Endothelial cell of umbilical vein (primary cell): ENCODE results near the gene PTGES3. TPM values are rescaled to one million over a fixed set of nuclear protein-coding genes. Genes with fewer than 3 reads are reported as not detected.

Experiments used
- BruUV-seq: library from RNA; stranded (reverse); fragments of 400-500 nt; replicated peaks from 2 replicates; lab custom pipeline; 2021; lab: Mats Ljungman, UMichigan
- CTCF ChIA-PET: fragments of 300-600, 350-600 bp; sonication (Branson Sonifier 250); formaldehyde crosslinking; loops from one replicate; lab custom pipeline; 2021; ENCODE audit warnings: antibody characterized with exemption, inconsistent platforms; lab: Charles Lee
- POLR2A ChIA-PET: fragments of 300-600, 350-600 bp; sonication (Branson Sonifier 250); formaldehyde crosslinking; loops from one replicate; lab custom pipeline; 2021; ENCODE audit warnings: antibody characterized with exemption, inconsistent platforms; lab: Charles Lee
- DNase-seq: peaks from one replicate; pipeline ENCODE4 v3.0.0-alpha.2; 2011; ENCODE audit warnings: low read depth, low spot score
- FAIRE-seq: peaks from 2 replicates; lab custom pipeline; 2011; peaks lifted over from hg19 to GRCh38; lab: Jason Lieb, UNC
- H2AFZ ChIP-seq: 2 replicates; pipeline ENCODE4 v1.6.0; 2012; ENCODE audit warnings: low read depth, low read length, control low read depth, inconsistent platforms
- H3K27ac ChIP-seq: 2 replicates; pipeline ENCODE4 v1.5.1; 2011; ENCODE audit warnings: low read depth, mild to moderate bottlenecking, control low read depth, low read length, moderate library complexity; ENCODE audit not compliant: insufficient read depth
- H3K27me3 ChIP-seq, 2 experiments: 2 replicates each; pipeline versions ENCODE4 v1.6.0 to v1.6.1; 2011; ENCODE audit warnings: low read length in 2 of 2, mixed read lengths in 1 of 2; ENCODE audit not compliant: control insufficient read depth in 2 of 2, insufficient read depth in 2 of 2
- H3K36me3 ChIP-seq, 2 experiments: 2 replicates in 1 of 2; 3 replicates in 1 of 2; pipeline ENCODE4 v1.5.1; 2011; ENCODE audit warnings: low read length in 2 of 2, mild to moderate bottlenecking in 1 of 2, moderate library complexity in 1 of 2; ENCODE audit not compliant: control insufficient read depth in 2 of 2, insufficient read depth in 2 of 2; ENCODE audit errors: extremely low read depth in 1 of 2
- H3K4me1 ChIP-seq: 3 replicates; pipeline ENCODE4 v1.5.1; 2011; ENCODE audit warnings: mild to moderate bottlenecking, low read length; ENCODE audit not compliant: control insufficient read depth, insufficient read depth; ENCODE audit errors: extremely low read depth
- H3K4me2 ChIP-seq: 2 replicates; pipeline ENCODE4 v1.6.1; 2011; ENCODE audit warnings: low read length, control low read depth, mixed read lengths; ENCODE audit not compliant: insufficient read depth
- H3K4me3 ChIP-seq, 3 experiments: fragments of 200-600 bp in 1 of 3; sonication (generic), shearing (Covaris generic) in 1 of 3; replicated peaks in 1 of 3; 2 replicates each; pipeline ENCODE4 v1.5.1; 2011 to 2016; ENCODE audit warnings: control low read depth in 3 of 3, low read length in 3 of 3, mild to moderate bottlenecking in 2 of 3, inconsistent platforms in 1 of 3, low read depth in 1 of 3, moderate library complexity in 1 of 3; ENCODE audit not compliant: insufficient read depth in 1 of 3
- H3K79me2 ChIP-seq: 2 replicates; pipeline ENCODE4 v1.6.0; 2012; ENCODE audit warnings: low read length, inconsistent platforms; ENCODE audit not compliant: control insufficient read depth, insufficient read depth
- H3K9ac ChIP-seq: replicated peaks from 2 replicates; pipeline ENCODE3; 2011; ENCODE audit warnings: low read length, control low read depth; ENCODE audit not compliant: insufficient read depth; ENCODE audit errors: extremely low read depth
- H3K9me1 ChIP-seq: replicated peaks from 3 replicates; pipeline ENCODE4 v1.6.0; 2011; ENCODE audit warnings: mild to moderate bottlenecking, low read length; ENCODE audit not compliant: control insufficient read depth, insufficient read depth; ENCODE audit errors: extremely low read depth
- H3K9me3 ChIP-seq: replicated peaks from 2 replicates; pipeline ENCODE4 v1.5.1; 2012; ENCODE audit warnings: low read length, inconsistent platforms; ENCODE audit not compliant: control insufficient read depth, insufficient read depth
- H4K20me1 ChIP-seq: replicated peaks from 2 replicates; pipeline ENCODE3; 2011; ENCODE audit warnings: mild to moderate bottlenecking, low read length; ENCODE audit not compliant: control insufficient read depth, insufficient read depth; ENCODE audit errors: extremely low read depth
- CTCF ChIP-seq, 2 donors: IDR thresholded peaks; 1 replicate in 1 of 2; 2 replicates in 1 of 2; pipeline ENCODE4 v1.5.1; 2011; ENCODE audit warnings: low read length in 2 of 2, mild to moderate bottlenecking in 2 of 2, moderate library complexity in 2 of 2, control low read depth in 1 of 2, inconsistent platforms in 1 of 2, low read depth in 1 of 2; ENCODE audit not compliant: insufficient read depth in 1 of 2; ENCODE audit errors: extremely low read depth in 1 of 2
- EZH2 ChIP-seq: IDR thresholded peaks from 2 replicates; pipeline ENCODE4 v1.6.1; 2012; ENCODE audit warnings: borderline replicate concordance, low read depth, mild to moderate bottlenecking, moderate library complexity, low read length, inconsistent platforms; ENCODE audit not compliant: severe bottlenecking
- FOS ChIP-seq: IDR thresholded peaks from 2 replicates; pipeline ENCODE4 v1.6.1; 2011; ENCODE audit warnings: mild to moderate bottlenecking, low read length, moderate library complexity, borderline replicate concordance; ENCODE audit not compliant: insufficient read depth
- GATA2 ChIP-seq: IDR thresholded peaks from 2 replicates; pipeline ENCODE4 v1.7.0; 2011; ENCODE audit warnings: low read depth, mild to moderate bottlenecking, moderate library complexity, mixed read lengths, low read length; ENCODE audit not compliant: insufficient read length, insufficient read depth
- JUN ChIP-seq: IDR thresholded peaks from 2 replicates; pipeline ENCODE4 v1.6.1; 2011; ENCODE audit warnings: borderline replicate concordance, low read depth; ENCODE audit not compliant: insufficient read length, insufficient read depth
- MAX ChIP-seq: IDR thresholded peaks from 2 replicates; pipeline ENCODE4 v1.6.1; 2011; ENCODE audit not compliant: insufficient read depth, insufficient read length
- MYC ChIP-seq: IDR thresholded peaks from one replicate; pipeline ENCODE4 v1.6.1; 2011; ENCODE audit warnings: mild to moderate bottlenecking, low read depth, low read length
- POLR2A ChIP-seq: IDR thresholded peaks from 2 replicates; pipeline ENCODE4 v1.6.1; 2012; ENCODE audit warnings: low read depth, mild to moderate bottlenecking, control low read depth, low read length
- POLR2AphosphoS5 ChIP-seq: IDR thresholded peaks from 2 replicates; pipeline ENCODE4 v1.6.1; 2012; ENCODE audit warnings: low read depth, mild to moderate bottlenecking, control low read depth, low read length, moderate library complexity; ENCODE audit not compliant: insufficient read depth
- dilution Hi-C: fragments of 300-500 bp; cut with MboI; formaldehyde crosslinking; loops from one replicate; pipeline ENCODE4 v1.15.0; 2019; ENCODE audit warnings: low sequenced_read_pairs; ENCODE audit not compliant: extremely low pct_ligation_motif_present
- intact Hi-C: fragments of 100-400 bp; cut with micrococcal nuclease; formaldehyde crosslinking; loops from one replicate; pipeline ENCODE4 v1.10.0; 2022
- polyA plus RNA-seq, 4 experiments: library from polyadenylated mRNA; depleted of rRNA in 3 of 4; stranded (reverse) in 3 of 4; unstranded in 1 of 4; fragments of >200 nt; gene quantifications; 2 replicates each; pipeline versions ENCODE4 v1.2.1 to v1.2.3, GENCODE V29; 2011 to 2012; ENCODE audit warnings: missing spikeins in 1 of 4
- total RNA-seq: library from RNA; stranded (reverse); gene quantifications from 2 replicates; pipeline ENCODE4 v1.2.3, GENCODE V29; 2021

PTGES3 gene
- total and polyA plus RNA-seq, 2 donors (not counting 3 experiments of a cell fraction or from before 2014, with no cell fraction given), result 48.5 to 278 TPM

GRCh38 chr12:56682323-56682722 is 5.8 kb downstream of the PTGES3 start:
- FAIRE-seq, result no peak
- Histone ChIP-seq H3K79me2 (peaks cover 99% of the 10 kb centered on the region), H3K4me1 (peaks cover 18% of the 10 kb centered on the region), H3K9ac (no peak overlapping the region), H3K36me3 (peaks cover 4 to 5% of the 10 kb centered on the region in 2 experiments), H3K4me2 (no peak overlapping the region), H3K27ac (no peak overlapping the region), H3K9me3 (no peaks in the 10 kb centered on the region), H3K27me3 (no peaks in the 10 kb centered on the region), H2AFZ (no peak overlapping the region), H4K20me1 (peaks cover 4% of the 10 kb centered on the region), H3K4me3 (no peak overlapping the region), H3K9me1 (no peaks in the 10 kb centered on the region)
- POLR2A ChIA-PET, result no interaction called here
- BruUV-seq, result no TSS peak
- dilution Hi-C loops, result no loop called here
- CTCF ChIA-PET, result no interaction called here
- intact Hi-C loops, result no loop called here
- DNase-seq, result no peak
- TF ChIP-seq POLR2A (no peak), MYC (no peak), JUN (no peak)

GRCh38 chr12:56679883-56680575 is 8.1 kb downstream of the PTGES3 start:
- peaks cover 99% of the 10 kb centered on the region for H3K79me2 ChIP-seq
- intact Hi-C loops, result no loop called here
- CTCF ChIA-PET, result interaction anchor here (0.7 to 1.0 kb wide), 2 partner anchors 8 to 43 kb away, joined by 3 to 4 read pairs; partner anchors contain the start of gene PTGES3
- no peak overlapping the region for H3K27ac ChIP-seq
- DNase-seq (no peak), FAIRE-seq (no peak)
- H3K9me1 ChIP-seq, result no peaks in the 10 kb centered on the region
- no peaks in the 10 kb centered on the region for H3K27me3 ChIP-seq
- peaks cover 13% of the 10 kb centered on the region for H3K4me1 ChIP-seq
- POLR2A ChIA-PET, result interaction anchor here (0.6 to 0.7 kb wide), 2 partner anchors 21 to 449 kb away, joined by 4 read pairs; no protein-coding TSS in a partner anchor
- no peak overlapping the region for H2AFZ ChIP-seq
- TF ChIP-seq JUN (no peak), FOS (no peak), EZH2 (no peak), GATA2 (no peak), POLR2AphosphoS5 (no peak), MAX (no peak), MYC (no peak), POLR2A (no peak), CTCF (IDR thresholded peaks at IDR 0.05; ENCODE audit: extremely low read depth in 1 of 2, insufficient read depth in 1 of 2, low read depth in 1 of 2, low read length in 2 of 2) (no peak)
- peaks cover 6% of the 10 kb centered on the region for H4K20me1 ChIP-seq
- peaks cover 4 to 5% of the 10 kb centered on the region in 2 experiments for H3K36me3 ChIP-seq
- H3K9me3 ChIP-seq, result no peaks in the 10 kb centered on the region
- dilution Hi-C loops, result no loop called here
- no peak overlapping the region for H3K4me2 ChIP-seq
- no peak overlapping the region for H3K4me3 ChIP-seq
- no peak overlapping the region for H3K9ac ChIP-seq
- BruUV-seq, result no TSS peak
